Occipital lobe (tissue), 2 donors: ENCODE data around the gene DCDC2C. TPM values are rescaled to one million over a fixed set of nuclear protein-coding genes. Genes with fewer than 3 reads are reported as not detected.

ENCODE experiments used
- DNase-seq: peaks from one replicate; lab custom pipeline; 2025; lab: John Stamatoyannopoulos, UW
- total RNA-seq: library from RNA; depleted of rRNA; stranded (reverse); fragments of >200 nt; gene quantifications from one replicate; pipeline ENCODE4 v1.2.3, GENCODE V29; 2014

DCDC2C gene
- total RNA-seq, 1 donor from 2014 or later: 0.62 TPM

- no peak for DNase-seq
Measured at GRCh38 chr2:3885629-3886628, 182.6 kb downstream of the DCDC2C start.

DNA sequence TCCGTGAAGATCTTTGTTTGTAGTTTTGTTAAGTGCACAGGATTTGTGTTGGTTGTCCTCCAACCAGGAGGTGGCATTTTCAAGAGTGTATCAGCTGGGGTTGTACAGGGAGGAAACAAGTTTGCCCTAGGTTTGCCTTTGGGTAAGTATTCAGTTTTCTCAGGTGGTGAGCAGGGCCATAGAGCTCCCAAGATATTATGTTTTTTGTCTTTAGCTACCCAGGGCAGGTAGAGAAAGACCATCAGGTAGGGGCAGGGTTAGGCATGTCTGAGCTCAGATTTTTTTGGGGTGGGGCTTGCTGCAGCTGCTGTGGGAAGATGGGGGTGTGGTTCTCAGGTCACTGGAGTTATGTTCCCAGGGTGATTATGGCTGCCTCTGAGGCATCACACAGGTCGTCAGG, 191.6 kb downstream of the DCDC2C start:
- DNase-seq: no peak

Other genes starting within 250 kb of the DCDC2C start
- gene ADI1, start 184.0 kb upstream of the DCDC2C start, total RNA-seq: 15.4 TPM
- 26.2 TPM for gene RNASEH1, start 145.2 kb upstream of the DCDC2C start, total RNA-seq
- 1,272 TPM for gene RPS7, start 128.3 kb upstream of the DCDC2C start, total RNA-seq
- 0.78 TPM for gene COLEC11, start 108.5 kb upstream of the DCDC2C start, total RNA-seq
- gene ALLC, start 45.4 kb upstream of the DCDC2C start, total RNA-seq: not detected